ENCODE data around the gene CASP3. TPM values are rescaled to one million over a fixed set of nuclear protein-coding genes. Genes with fewer than 3 reads are reported as not detected.
"Not testable (repeated sequence)": the region's sequence is repeated elsewhere in the genome, so short reads cannot be mapped to it uniquely, and the experiment has no call there.

The CASP3 gene
- total and polyA plus RNA-seq, 5 donors = 8.6 to 11.0 (median 10.5) TPM

DNA sequence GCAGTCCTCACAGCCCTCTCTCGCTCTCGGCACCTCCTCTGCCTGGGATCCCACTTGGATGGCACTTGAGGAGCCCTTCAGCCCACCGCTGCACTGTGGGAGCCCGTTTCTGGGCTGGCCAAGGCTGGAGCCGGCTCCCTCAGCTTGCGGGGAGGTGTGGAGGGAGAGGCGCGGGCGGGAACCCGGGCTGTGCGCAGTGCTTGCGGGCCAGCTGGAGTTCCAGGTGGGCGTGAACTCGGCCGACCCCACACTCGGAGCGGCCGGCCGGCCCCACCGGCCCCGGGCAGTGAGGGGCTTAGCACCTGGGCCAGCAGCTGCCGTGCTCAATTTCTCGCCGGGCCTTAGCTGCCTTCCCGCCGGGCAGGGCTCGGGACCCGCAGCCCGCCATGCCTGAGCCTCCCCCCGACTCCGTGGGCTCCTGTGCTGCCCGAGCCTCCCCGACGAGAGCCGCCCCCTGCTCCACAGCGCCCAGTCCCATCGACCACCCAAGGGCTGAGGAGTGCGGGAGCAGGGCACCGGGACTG lies 57.4 kb downstream of the CASP3 start:
- 97% methylated on average over 39 of the region's 39 CpGs for WGBS
- H3K27ac ChIP-seq (ENCODE audit: low read length); H3K4me3 ChIP-seq (ENCODE audit: low read length); H3K9me3 ChIP-seq (ENCODE audit: control insufficient read depth, low read length); ATAC-seq; H3K27me3 ChIP-seq (ENCODE audit: control insufficient read depth, insufficient read depth); intact Hi-C loops (cut with DNase I); DNase-seq; H3K4me1 ChIP-seq (ENCODE audit: control insufficient read depth, insufficient read depth, low read length): not testable (repeated sequence)

DNA sequence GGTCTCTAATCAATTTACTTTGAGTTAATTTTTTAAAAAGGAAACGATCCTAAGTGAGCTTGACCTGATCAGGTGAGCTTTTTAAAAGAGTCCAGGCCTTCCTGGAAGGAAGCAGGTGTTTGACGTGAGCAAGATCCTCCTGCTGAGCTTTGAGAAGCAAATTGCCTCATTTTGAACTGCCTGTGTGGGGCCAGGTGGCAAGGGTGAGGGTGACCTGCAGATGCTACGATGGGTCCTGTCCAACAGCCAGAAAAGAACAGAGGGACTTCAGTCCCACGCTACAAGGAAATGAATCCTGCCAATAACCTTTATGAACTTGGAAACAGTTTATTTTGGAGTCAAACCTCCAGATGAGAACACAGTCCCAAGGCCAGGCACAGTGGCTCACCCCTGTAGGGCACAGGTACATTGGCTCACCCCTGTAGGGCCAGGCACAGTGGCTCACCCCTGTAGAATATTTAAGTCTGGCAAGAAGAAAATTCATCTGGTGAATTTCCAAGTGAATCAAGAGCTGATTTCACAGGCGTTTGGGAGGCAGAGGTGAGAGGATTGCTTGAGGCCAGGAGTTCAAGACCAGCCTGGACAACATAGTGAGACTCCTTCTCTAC lies 58.1 kb downstream of the CASP3 start:
- H3K4me3 ChIP-seq (ENCODE audit: low read length) = no peak overlapping the region
- no peak overlapping the region for H3K27ac ChIP-seq (ENCODE audit: low read length)
- 74% methylated on average over 5 of the region's 5 CpGs for WGBS
- H3K9me3 ChIP-seq (ENCODE audit: control insufficient read depth, low read length) = no peaks in the 10 kb centered on the region
- no peaks in the 10 kb centered on the region for H3K4me1 ChIP-seq (ENCODE audit: control insufficient read depth, insufficient read depth, low read length)
- no peak for ATAC-seq
- DNase-seq = no peak
- intact Hi-C loops (cut with DNase I) = no loop called here
- H3K27me3 ChIP-seq (ENCODE audit: control insufficient read depth, insufficient read depth) = no peaks in the 10 kb centered on the region

DNA sequence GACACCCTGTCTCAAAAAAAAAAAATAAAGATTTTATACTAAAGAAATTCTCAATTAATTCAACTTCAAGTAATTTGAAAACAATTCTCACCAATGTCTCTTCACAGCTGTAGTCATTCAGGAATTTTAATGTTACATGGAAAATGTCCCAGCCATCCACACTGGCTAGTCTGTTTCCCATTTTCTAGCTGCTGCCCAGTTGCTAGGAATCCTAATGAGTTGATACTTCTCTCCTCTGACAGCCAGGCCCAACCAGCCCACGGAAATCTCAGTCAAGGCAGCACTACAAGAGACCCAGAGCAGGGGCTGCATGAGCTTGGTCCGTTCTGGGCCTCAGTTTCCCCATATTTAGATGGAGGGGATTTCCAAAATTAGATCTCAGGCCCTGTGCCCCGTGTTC lies 59.1 kb downstream of the CASP3 start:
- H3K4me1 ChIP-seq (ENCODE audit: control insufficient read depth, insufficient read depth, low read length) = no peaks in the 10 kb centered on the region
- H3K4me3 ChIP-seq (ENCODE audit: low read length) = no peak overlapping the region
- 73% methylated on average over 3 of the region's 3 CpGs for WGBS
- intact Hi-C loops (cut with DNase I) = no loop called here
- ATAC-seq (no peak), DNase-seq (no peak)
- H3K27ac ChIP-seq (ENCODE audit: low read length) = no peak overlapping the region
- no peaks in the 10 kb centered on the region for H3K27me3 ChIP-seq (ENCODE audit: control insufficient read depth, insufficient read depth)
- H3K9me3 ChIP-seq (ENCODE audit: control insufficient read depth, low read length) = no peaks in the 10 kb centered on the region

DNA sequence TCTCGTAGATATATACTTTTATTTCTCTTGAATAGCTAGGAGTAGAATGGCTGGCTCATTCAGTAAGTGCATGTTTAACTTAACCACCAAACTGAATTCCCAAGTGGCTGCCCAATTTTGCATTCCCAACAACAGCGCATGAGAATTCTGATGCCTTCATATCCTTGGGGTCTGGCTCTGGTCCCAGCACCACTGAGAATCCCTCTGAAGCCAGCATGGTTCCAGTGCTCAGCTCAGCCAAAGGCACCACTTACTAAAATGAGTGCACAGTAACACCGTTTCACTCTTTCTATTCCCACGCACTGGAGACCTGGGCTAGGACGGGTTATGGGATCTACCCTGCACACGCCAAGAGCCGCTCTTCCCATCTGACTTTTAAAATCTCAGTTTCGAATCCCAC lies 60.4 kb downstream of the CASP3 start:
- Histone ChIP-seq H3K9me3 (ENCODE audit: control insufficient read depth, low read length) (no peaks in the 10 kb centered on the region), H3K27me3 (ENCODE audit: control insufficient read depth, insufficient read depth) (no peaks in the 10 kb centered on the region), H3K4me1 (ENCODE audit: control insufficient read depth, insufficient read depth, low read length) (no peaks in the 10 kb centered on the region), H3K27ac (ENCODE audit: low read length) (no peak overlapping the region), H3K4me3 (ENCODE audit: low read length) (no peak overlapping the region)
- WGBS = 85% methylated on average over 8 of the region's 8 CpGs
- DNase-seq (no peak), ATAC-seq (no peak)
- intact Hi-C loops (cut with DNase I) = no loop called here

DNA sequence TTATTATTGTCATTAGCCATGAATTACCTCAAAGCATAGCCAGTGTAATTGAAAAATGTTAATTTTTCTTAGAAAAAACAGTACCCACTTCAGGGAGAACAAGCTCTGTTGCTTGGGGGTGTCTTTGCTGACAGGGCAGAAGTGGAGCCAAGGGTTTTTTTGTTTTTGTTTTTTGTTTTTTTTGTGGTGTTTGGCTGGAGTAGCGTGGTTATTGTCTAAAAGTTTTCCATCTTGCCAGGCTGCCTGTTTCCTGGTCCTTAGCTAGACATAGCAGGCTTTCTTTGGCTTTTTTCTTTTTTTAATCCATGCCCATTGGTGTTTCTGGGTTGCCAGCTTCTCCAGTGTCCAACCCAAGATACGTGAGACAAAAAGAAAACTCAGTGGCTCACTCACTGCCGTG lies 61.5 kb downstream of the CASP3 start:
- H3K4me1 ChIP-seq (ENCODE audit: control insufficient read depth, insufficient read depth, low read length) = no peaks in the 10 kb centered on the region
- 76% methylated on average over 3 of the region's 3 CpGs for WGBS
- no peak overlapping the region for H3K27ac ChIP-seq (ENCODE audit: low read length)
- intact Hi-C loops (cut with DNase I) = no loop called here
- DNase-seq = no peak
- no peaks in the 10 kb centered on the region for H3K27me3 ChIP-seq (ENCODE audit: control insufficient read depth, insufficient read depth)
- no peak for ATAC-seq
- no peak overlapping the region for H3K4me3 ChIP-seq (ENCODE audit: low read length)
- no peaks in the 10 kb centered on the region for H3K9me3 ChIP-seq (ENCODE audit: control insufficient read depth, low read length)

DNA sequence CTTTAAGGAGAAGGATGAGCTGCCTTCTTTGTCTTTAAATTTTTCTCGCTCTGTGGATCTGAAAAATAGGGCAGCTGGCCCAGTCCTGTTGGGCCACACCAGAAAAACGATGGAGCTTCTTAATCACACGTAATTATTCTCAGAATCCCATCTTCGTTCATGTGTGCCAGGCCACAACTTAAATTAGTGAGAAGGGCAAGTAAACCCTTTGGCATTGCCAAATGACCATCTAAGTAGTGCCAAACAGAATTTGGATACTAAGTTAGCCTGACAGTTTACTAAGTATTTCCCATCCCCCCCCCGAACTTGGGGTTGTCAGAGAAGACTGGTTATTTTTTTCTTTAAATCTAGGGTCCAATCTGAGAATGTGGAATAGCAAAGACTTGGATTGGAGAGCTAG lies 62.0 kb downstream of the CASP3 start:
- DNase-seq (no peak), ATAC-seq (no peak)
- Histone ChIP-seq H3K27ac (ENCODE audit: low read length) (no peak overlapping the region), H3K27me3 (ENCODE audit: control insufficient read depth, insufficient read depth) (no peaks in the 10 kb centered on the region), H3K9me3 (ENCODE audit: control insufficient read depth, low read length) (no peaks in the 10 kb centered on the region), H3K4me3 (ENCODE audit: low read length) (no peak overlapping the region), H3K4me1 (ENCODE audit: control insufficient read depth, insufficient read depth, low read length) (no peaks in the 10 kb centered on the region)
- intact Hi-C loops (cut with DNase I) = no loop called here
- WGBS = 89% methylated on average over 5 of the region's 5 CpGs

DNA sequence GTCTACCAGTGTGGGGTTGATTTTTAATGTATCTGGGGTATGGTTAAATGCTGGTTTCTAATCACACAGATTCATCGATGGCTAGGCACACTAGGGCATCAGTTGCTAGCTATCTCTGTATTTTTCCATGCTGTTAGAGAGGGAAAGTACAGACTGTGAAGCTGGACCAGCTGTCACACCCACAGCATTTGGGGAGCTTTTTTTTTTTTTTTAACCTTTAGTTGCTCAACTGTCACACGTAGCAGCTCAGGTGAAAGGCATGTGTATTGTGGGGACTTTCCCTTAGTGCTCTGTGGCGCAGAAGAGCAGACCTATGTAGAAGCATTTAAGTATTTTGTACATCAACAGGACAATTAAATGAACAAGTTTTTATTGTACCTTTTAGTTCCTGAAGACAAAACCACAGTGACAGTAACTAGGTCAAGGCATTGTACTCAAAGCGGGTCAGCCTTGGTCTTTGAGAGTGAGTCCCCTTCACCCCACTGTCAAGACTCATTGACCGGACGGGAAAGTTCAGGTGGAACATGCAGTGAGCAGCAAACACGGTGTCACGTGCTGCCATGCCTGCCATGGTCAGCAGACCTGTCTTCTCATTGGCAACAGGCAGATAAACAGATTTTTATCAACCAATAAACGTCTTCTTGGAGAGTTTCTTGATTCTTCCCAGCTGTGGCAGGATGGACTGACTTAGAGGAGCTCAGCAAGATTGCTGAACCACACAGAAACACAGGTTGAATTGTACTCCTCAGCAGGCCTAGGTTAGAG lies 65.3 kb downstream of the CASP3 start:
- H3K9me3 ChIP-seq (ENCODE audit: control insufficient read depth, low read length) = no peaks in the 10 kb centered on the region
- 81% methylated on average over 9 of the region's 9 CpGs for WGBS
- no peaks in the 10 kb centered on the region for H3K27me3 ChIP-seq (ENCODE audit: control insufficient read depth, insufficient read depth)
- H3K4me3 ChIP-seq (ENCODE audit: low read length) = no peak overlapping the region
- H3K27ac ChIP-seq (ENCODE audit: low read length) = no peak overlapping the region
- no peaks in the 10 kb centered on the region for H3K4me1 ChIP-seq (ENCODE audit: control insufficient read depth, insufficient read depth, low read length)
- intact Hi-C loops (cut with DNase I) = no loop called here
- ATAC-seq (no peak), DNase-seq (no peak)

Other genes starting within 250 kb of the CASP3 start
- 10 to 100 TPM; 19.6 to 39.3 (median 28.4) TPM for gene IRF2, start 174.9 kb downstream of the CASP3 start, total RNA-seq
- gene IRF2, start 174.9 kb downstream of the CASP3 start, polyA plus RNA-seq = 16.8 TPM
- gene PRIMPOL, start 291 bp upstream of the CASP3 start, total RNA-seq = 10 to 100 TPM in 3 of 4 donors, 1 to 10 TPM in 1; 8.9 to 12.0 (median 11.2) TPM
- gene PRIMPOL, start 291 bp upstream of the CASP3 start, polyA plus RNA-seq = 14.3 TPM
- gene CENPU, start 84.6 kb upstream of the CASP3 start, total RNA-seq = 1 to 10 TPM; 1.0 to 1.8 (median 1.6) TPM
- 0.66 TPM for gene CENPU, start 84.6 kb upstream of the CASP3 start, polyA plus RNA-seq
- gene ACSL1, start 176.5 kb upstream of the CASP3 start, total RNA-seq = 100 to 1,000 TPM in 2 of 4 donors, 10 to 100 TPM in 2; 94.6 to 149 (median 106) TPM
- 129 TPM for gene ACSL1, start 176.5 kb upstream of the CASP3 start, polyA plus RNA-seq

All from right cardiac atrium (tissue), 5 donors.